Naive thymus-derived CD4-positive, alpha-beta T cell (primary cell): ENCODE results near the gene RAD54L2. TPM values are rescaled to one million over a fixed set of nuclear protein-coding genes. Genes with fewer than 3 reads are reported as not detected.

Experiments
- polyA plus RNA-seq, 2 donors: library from polyadenylated mRNA; unstranded; fragments of 300-500 nt; fragmentation: Illumina TruSeq; gene quantifications; one replicate each; pipeline ENCODE4 v1.2.3, GENCODE V29; 2021
- total RNA-seq, 6 experiments: library from RNA in 5 of 6; stranded (reverse) in 5 of 6; gene quantifications; 1 replicate in 5 of 6; 2 replicates in 1 of 6; pipeline ENCODE4 v1.2.3 and lab custom pipeline; 2021 to 2026

RAD54L2 gene
- total and polyA plus RNA-seq, 7 experiments from 2014 or later: 11.2 to 45.2 (median 38.2) TPM

Other genes starting within 250 kb of the RAD54L2 start
- gene MANF, start 153.4 kb upstream of the RAD54L2 start, total RNA-seq: 100 to 1,000 TPM in 1 of 5 experiments, 10 to 100 TPM in 4; 28.2 to 182 (median 68.0) TPM
- gene MANF, start 153.4 kb upstream of the RAD54L2 start, polyA plus RNA-seq: 10 to 100 TPM; 40.9 to 48.4 TPM
- 10 to 100 TPM; 29.9 to 40.6 (median 31.3) TPM for gene RBM15B, start 147.4 kb upstream of the RAD54L2 start, total RNA-seq
- gene RBM15B, start 147.4 kb upstream of the RAD54L2 start, polyA plus RNA-seq: 10 to 100 TPM; 12.8 to 22.8 TPM
- gene DCAF1, start 38.7 kb upstream of the RAD54L2 start, total RNA-seq: 10 to 100 TPM; 21.6 to 40.6 (median 38.9) TPM
- gene DCAF1, start 38.7 kb upstream of the RAD54L2 start, polyA plus RNA-seq: 10 to 100 TPM; 12.0 to 19.9 TPM
- 10 to 100 TPM; 34.4 to 65.0 (median 41.7) TPM for gene TEX264, start 132.5 kb downstream of the RAD54L2 start, total RNA-seq
- gene TEX264, start 132.5 kb downstream of the RAD54L2 start, polyA plus RNA-seq: 100 to 1,000 TPM in 1 of 2 donors, 10 to 100 TPM in 1; 92.9 to 115 TPM
- gene GRM2, start 168.3 kb downstream of the RAD54L2 start, total RNA-seq: 1 to 10 TPM; 1.3 to 5.1 (median 3.3) TPM
- under 1 TPM in 1 of 2 donors, not detected in 1; 0.14 TPM for gene GRM2, start 168.3 kb downstream of the RAD54L2 start, polyA plus RNA-seq
- not detected for gene IQCF6, start 240.5 kb downstream of the RAD54L2 start, total RNA-seq
- not detected for gene IQCF6, start 240.5 kb downstream of the RAD54L2 start, polyA plus RNA-seq